ENCODE data around the gene FAM3C.
A peak's percentile ranks its signal among the peaks of the same experiment; 100 is the strongest.

FAM3C gene

DNA sequence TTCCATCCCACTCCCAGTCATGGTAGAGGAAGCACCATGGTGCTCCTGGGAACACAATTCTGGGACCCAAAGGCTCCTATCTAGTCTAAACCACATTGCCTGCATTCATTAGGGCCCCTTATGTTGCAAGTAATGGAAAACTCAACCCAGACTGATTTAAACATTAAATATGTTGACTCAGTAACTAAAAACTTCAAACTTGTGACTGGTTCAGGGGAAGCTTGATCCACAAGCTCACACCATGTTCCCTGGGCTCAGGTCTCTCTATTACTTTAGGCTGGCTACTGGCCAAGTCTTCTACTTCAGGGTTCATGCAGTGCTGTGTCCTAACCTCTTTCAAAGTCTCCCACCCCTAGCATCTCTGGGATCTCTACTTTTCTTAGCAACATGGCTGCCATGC, 54.2 kb downstream of the FAM3C start:
- H3F3A ChIP-seq (ENCODE audit: control insufficient read depth, insufficient read depth), result 0 out of 2 replicates have a peak, but pooled peaks cover 6% of the 10 kb centered on the region
- TF ChIP-seq, protein P1, sequence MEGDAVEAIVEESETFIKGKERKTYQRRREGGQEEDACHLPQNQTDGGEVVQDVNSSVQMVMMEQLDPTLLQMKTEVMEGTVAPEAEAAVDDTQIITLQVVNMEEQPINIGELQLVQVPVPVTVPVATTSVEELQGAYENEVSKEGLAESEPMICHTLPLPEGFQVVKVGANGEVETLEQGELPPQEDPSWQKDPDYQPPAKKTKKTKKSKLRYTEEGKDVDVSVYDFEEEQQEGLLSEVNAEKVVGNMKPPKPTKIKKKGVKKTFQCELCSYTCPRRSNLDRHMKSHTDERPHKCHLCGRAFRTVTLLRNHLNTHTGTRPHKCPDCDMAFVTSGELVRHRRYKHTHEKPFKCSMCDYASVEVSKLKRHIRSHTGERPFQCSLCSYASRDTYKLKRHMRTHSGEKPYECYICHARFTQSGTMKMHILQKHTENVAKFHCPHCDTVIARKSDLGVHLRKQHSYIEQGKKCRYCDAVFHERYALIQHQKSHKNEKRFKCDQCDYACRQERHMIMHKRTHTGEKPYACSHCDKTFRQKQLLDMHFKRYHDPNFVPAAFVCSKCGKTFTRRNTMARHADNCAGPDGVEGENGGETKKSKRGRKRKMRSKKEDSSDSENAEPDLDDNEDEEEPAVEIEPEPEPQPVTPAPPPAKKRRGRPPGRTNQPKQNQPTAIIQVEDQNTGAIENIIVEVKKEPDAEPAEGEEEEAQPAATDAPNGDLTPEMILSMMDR (IDR thresholded peaks at IDR 0.05; ENCODE audit: low read depth, low read length, poor library complexity, severe bottlenecking), result no peak
- TF ChIP-seq EZH2phosphoT487 (IDR thresholded peaks at IDR 0.05; ENCODE audit: borderline replicate concordance, low read length), result no peak
- H3K9me3 ChIP-seq (ENCODE audit: control insufficient read depth, insufficient read depth, low read length), result no peaks in the 10 kb centered on the region
- no peak overlapping the region for H3K27ac ChIP-seq (ENCODE audit: low read depth, low read length)
- H3K4me1 ChIP-seq (ENCODE audit: control insufficient read depth, low read length), result no peaks in the 10 kb centered on the region
- H4K20me1 ChIP-seq (ENCODE audit: control insufficient read depth, insufficient read depth, low read depth, low read length), result no peaks in the 10 kb centered on the region
- H3K4me3 ChIP-seq (ENCODE audit: low read length), result no peak overlapping the region
- H3K27me3 ChIP-seq (ENCODE audit: control insufficient read depth, low read length), result no peaks in the 10 kb centered on the region
- no peaks in the 10 kb centered on the region for H3K79me2 ChIP-seq (ENCODE audit: control insufficient read depth, low read length)
- H3K9me2 ChIP-seq (replicated peaks; ENCODE audit: control insufficient read depth, low read length), result no peaks in the 10 kb centered on the region
- H3K36me3 ChIP-seq (ENCODE audit: control insufficient read depth, low read length), result peaks cover 12% of the 10 kb centered on the region
- no peak overlapping the region for H3K4me2 ChIP-seq (ENCODE audit: low read length)

- Histone ChIP-seq H3K9me3 (ENCODE audit: control insufficient read depth, insufficient read depth, low read length) (no peaks in the 10 kb centered on the region), H3K4me3 (ENCODE audit: low read length) (no peak overlapping the region), H3K36me3 (ENCODE audit: control insufficient read depth, low read length) (peaks cover 4% of the 10 kb centered on the region; the same call in 1 of the 2 replicates), H3K4me2 (ENCODE audit: low read length) (no peak overlapping the region), H3F3A (ENCODE audit: control insufficient read depth, insufficient read depth) (0 out of 2 replicates have a peak, but pooled peaks cover 6% of the 10 kb centered on the region), H3K79me2 (ENCODE audit: control insufficient read depth, low read length) (no peaks in the 10 kb centered on the region), H3K9me2 (replicated peaks; ENCODE audit: control insufficient read depth, low read length) (no peaks in the 10 kb centered on the region), H3K27me3 (ENCODE audit: control insufficient read depth, low read length) (0 out of 2 replicates have a peak, but pooled peaks cover 7% of the 10 kb centered on the region), H4K20me1 (ENCODE audit: control insufficient read depth, insufficient read depth, low read depth, low read length) (no peaks in the 10 kb centered on the region), H3K27ac (ENCODE audit: low read depth, low read length) (no peak overlapping the region), H3K4me1 (ENCODE audit: control insufficient read depth, low read length) (no peaks in the 10 kb centered on the region)
- TF ChIP-seq EZH2phosphoT487 (IDR thresholded peaks at IDR 0.05; ENCODE audit: borderline replicate concordance, low read length), result no peak
- TF ChIP-seq, protein P1 (IDR thresholded peaks at IDR 0.05; ENCODE audit: low read depth, low read length, poor library complexity, severe bottlenecking), result no peak
Observed at GRCh38 chr7:121339082-121339481, 57.0 kb downstream of the FAM3C start.

- Histone ChIP-seq H3K9me3 (ENCODE audit: control insufficient read depth, insufficient read depth, low read length) (no peaks in the 10 kb centered on the region), H3K27me3 (ENCODE audit: control insufficient read depth, low read length) (0 out of 2 replicates have a peak, but pooled peaks cover 8% of the 10 kb centered on the region), H3K27ac (ENCODE audit: low read depth, low read length) (no peak overlapping the region), H3K4me2 (ENCODE audit: low read length) (no peak overlapping the region), H3K4me3 (ENCODE audit: low read length) (no peak overlapping the region), H3K36me3 (ENCODE audit: control insufficient read depth, low read length) (peaks cover under 1% of the 10 kb centered on the region; the same call in 1 of the 2 replicates), H3K4me1 (ENCODE audit: control insufficient read depth, low read length) (no peaks in the 10 kb centered on the region), H3K9me2 (replicated peaks; ENCODE audit: control insufficient read depth, low read length) (no peaks in the 10 kb centered on the region), H3F3A (ENCODE audit: control insufficient read depth, insufficient read depth) (no peaks in the 10 kb centered on the region), H3K79me2 (ENCODE audit: control insufficient read depth, low read length) (no peaks in the 10 kb centered on the region), H4K20me1 (ENCODE audit: control insufficient read depth, insufficient read depth, low read depth, low read length) (no peaks in the 10 kb centered on the region)
- no peak for TF ChIP-seq EZH2phosphoT487 (IDR thresholded peaks at IDR 0.05; ENCODE audit: borderline replicate concordance, low read length)
- TF ChIP-seq, protein P1 (IDR thresholded peaks at IDR 0.05; ENCODE audit: low read depth, low read length, poor library complexity, severe bottlenecking), result peak; percentile 41
Observed at GRCh38 chr7:121337398-121337797, 58.7 kb downstream of the FAM3C start.

Data from DOHH2 (cell line).